NT2/D1 (cell line): ENCODE measurements around the gene ITGA5.

ENCODE experiments used
- DNase-seq: peaks from one replicate; pipeline ENCODE4 v3.0.0-alpha.2; 2011; ENCODE audit warnings: low read depth, low spot score
- H3K27me3 ChIP-seq: 2 replicates; pipeline ENCODE4 v1.6.0; 2011; ENCODE audit warnings: mild to moderate bottlenecking; ENCODE audit not compliant: insufficient read length, insufficient read depth
- H3K36me3 ChIP-seq: 2 replicates; pipeline ENCODE4 v1.6.1; 2011; ENCODE audit warnings: mild to moderate bottlenecking, low read length, mixed read lengths; ENCODE audit not compliant: insufficient read depth, insufficient read length
- H3K4me1 ChIP-seq: 2 replicates; pipeline ENCODE4 v1.5.1; 2011; ENCODE audit not compliant: insufficient read depth, insufficient read length
- H3K4me3 ChIP-seq: 2 replicates; pipeline ENCODE4 v1.5.1; 2011; ENCODE audit warnings: low read depth; ENCODE audit not compliant: insufficient read length
- H3K9ac ChIP-seq: 2 replicates; pipeline ENCODE4 v1.6.0; 2011; ENCODE audit warnings: low read depth; ENCODE audit not compliant: insufficient read length
- H3K9me3 ChIP-seq: 2 replicates; pipeline ENCODE4 v1.5.1; 2011; ENCODE audit warnings: mild to moderate bottlenecking, low read length; ENCODE audit not compliant: insufficient read depth
- SUZ12 ChIP-seq: IDR thresholded peaks from 2 replicates; pipeline ENCODE4 v1.6.1; 2011; ENCODE audit not compliant: insufficient read length, insufficient read depth; ENCODE audit errors: extremely low read depth
- YY1 ChIP-seq: IDR thresholded peaks from 2 replicates; pipeline ENCODE4 v1.6.1; 2011; ENCODE audit not compliant: insufficient read length, insufficient read depth
- ZNF274 ChIP-seq: IDR thresholded peaks from 2 replicates; pipeline ENCODE4 v1.6.1; 2011; ENCODE audit warnings: mild to moderate bottlenecking, low read depth, low read length

Gene ITGA5

DNA sequence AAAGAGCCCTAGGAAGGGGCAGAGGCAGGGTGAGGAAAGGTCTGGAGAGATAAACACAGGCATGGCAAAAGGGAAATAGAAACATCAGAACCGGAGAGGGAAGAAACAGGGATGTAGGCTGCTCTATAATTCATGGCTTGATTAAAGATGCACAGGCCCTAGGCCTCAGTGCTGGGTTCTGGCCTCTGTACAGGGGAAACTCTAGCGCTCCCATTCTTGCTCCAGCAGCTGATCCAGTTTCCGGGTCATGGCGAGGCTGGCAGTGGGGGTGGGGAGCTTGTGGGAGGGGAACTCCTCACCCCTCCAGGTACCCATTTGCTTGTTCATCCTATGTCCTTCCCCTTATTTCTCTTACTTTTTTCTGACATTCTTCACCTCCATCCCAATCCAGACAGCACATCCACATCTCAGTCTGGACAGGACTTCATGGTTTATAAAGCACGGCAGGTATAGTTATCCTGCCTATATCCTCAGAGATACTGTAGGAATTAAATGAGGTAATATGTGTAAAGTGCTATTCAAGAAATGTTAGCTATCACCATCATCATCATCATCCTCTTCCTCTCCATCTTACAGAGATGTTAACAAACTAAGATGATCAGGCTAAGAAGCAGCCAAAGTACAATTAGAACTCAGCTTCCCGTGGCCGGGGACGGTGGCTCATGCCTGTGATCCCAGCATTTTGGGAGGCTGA lies 46.8 kb downstream of the ITGA5 start:
- no peak for DNase-seq
- peaks cover 30% of the 10 kb centered on the region for H3K36me3 ChIP-seq
- H3K27me3 ChIP-seq, result no peaks in the 10 kb centered on the region

DNA sequence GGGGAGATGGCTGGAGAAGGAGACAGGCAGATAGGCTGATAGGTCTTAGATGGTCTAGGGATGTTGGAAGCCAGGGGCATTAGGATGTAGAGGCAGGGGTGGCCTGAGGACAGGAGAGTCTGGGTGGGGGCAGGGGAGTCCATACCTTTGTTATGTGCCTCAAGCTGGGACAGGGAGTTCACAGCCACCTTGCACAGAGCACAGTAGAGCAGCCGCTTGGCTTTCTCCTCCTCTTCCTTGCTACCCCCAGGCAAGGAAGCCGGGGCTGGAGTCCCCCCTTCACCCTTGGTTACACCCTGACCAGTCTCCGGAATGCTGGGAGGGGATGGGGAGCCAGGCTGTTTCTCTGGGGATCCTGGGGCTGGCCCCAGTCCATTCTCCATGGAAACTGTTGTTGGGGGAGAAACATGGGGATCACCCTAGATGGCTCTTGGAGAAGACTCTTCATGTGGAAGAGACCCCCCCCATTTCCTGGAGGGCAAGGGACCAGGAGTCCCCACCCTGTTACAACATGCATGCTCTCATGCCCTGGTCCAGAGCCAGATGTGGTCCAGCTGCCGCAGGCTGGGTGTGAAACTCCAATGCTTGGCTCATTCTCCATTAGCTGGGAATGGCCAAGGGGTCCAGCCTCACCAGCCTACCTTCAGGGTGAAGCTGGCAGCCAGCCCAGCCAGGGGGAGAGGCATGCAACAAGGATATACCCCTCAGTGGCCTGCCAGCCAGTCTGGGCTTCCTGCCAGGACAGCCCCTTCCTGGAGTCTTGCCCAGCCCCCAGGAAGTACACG lies 47.5 kb downstream of the ITGA5 start:
- TF ChIP-seq ZNF274 (no peak), SUZ12 (no peak), YY1 (no peak)
- no peak overlapping the region for H3K9ac ChIP-seq
- peaks cover 29% of the 10 kb centered on the region for H3K36me3 ChIP-seq
- no peaks in the 10 kb centered on the region for H3K9me3 ChIP-seq
- H3K27me3 ChIP-seq, result no peaks in the 10 kb centered on the region
- no peak overlapping the region for H3K4me3 ChIP-seq
- DNase-seq, result no peak
- peaks cover 28% of the 10 kb centered on the region for H3K4me1 ChIP-seq

More for the DNA sequence above, 46.8 kb downstream of the ITGA5 start:
- no peak overlapping the region for H3K9ac ChIP-seq
- H3K9me3 ChIP-seq, result no peaks in the 10 kb centered on the region
- no peak for TF ChIP-seq YY1
- no peak for TF ChIP-seq SUZ12
- H3K4me1 ChIP-seq, result peaks cover 28% of the 10 kb centered on the region
- H3K4me3 ChIP-seq, result no peak overlapping the region

DNA sequence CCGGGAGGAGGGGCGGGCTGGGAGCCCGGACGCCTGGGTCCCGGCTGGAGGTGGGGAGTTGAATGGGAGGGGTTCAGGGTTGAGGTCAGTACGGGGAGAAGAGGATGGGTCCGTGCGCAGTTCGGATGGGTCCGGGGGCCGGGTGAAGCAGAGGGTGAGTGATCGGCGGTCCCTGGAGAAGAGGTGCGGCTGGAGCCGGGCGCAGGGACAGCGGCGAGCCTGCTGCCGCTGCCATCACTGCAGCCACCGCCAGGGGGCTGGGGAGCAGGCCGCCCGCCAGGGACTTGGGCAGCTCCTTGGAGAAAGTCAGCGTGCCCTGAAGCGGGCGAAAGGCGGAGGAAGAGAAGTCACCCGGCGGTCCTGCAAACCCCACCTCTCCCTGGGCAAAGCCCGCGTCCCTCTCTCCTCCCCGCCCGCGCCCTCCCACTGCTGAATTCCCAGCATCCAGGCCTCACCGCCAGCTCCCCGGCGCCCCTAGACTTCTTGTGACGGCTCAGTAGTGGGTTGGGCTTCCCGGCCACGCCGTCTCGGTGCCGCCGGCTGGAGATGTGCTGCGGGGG lies 48.8 kb downstream of the ITGA5 start:
- peak; percentile 76 for DNase-seq
- peaks cover 26% of the 10 kb centered on the region for H3K4me1 ChIP-seq
- peaks cover 24% of the 10 kb centered on the region for H3K36me3 ChIP-seq
- no peak overlapping the region for H3K4me3 ChIP-seq
- peak overlapping the region; percentile 18 for H3K9ac ChIP-seq
- H3K9me3 ChIP-seq, result no peaks in the 10 kb centered on the region
- TF ChIP-seq SUZ12 (no peak), YY1 (no peak), ZNF274 (no peak)
- H3K27me3 ChIP-seq, result no peaks in the 10 kb centered on the region

DNA sequence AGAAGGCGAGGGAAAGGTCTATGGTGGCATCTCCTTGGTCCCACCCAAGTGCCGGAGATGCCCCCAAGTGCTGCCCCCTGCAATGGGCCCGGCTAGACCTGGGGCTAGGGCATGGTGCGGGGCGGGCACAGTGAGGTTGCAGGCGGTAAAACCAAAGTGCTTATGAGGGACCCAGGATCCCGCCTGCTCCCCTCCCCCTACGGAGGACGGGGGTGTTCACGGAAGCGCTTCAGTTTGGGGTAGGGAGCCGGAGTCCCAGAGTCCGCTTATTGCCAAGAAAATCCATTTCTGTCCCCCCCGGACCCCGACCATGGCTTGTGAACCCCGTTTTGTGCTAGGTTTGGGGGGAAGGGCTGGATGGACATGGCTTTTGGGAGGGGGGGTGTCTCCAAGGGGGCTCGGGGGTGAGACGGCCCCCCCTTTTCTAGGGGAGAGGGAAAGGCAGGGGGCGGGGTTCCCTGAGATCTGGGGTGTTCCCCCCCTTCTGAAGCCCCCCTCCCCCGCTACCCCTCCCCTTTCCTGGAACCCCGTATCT lies 49.4 kb downstream of the ITGA5 start:
- Histone ChIP-seq H3K4me1 (peaks cover 24% of the 10 kb centered on the region), H3K9ac (peak overlapping the region; percentile 34), H3K9me3 (no peaks in the 10 kb centered on the region), H3K36me3 (peaks cover 23% of the 10 kb centered on the region), H3K27me3 (no peaks in the 10 kb centered on the region), H3K4me3 (no peak overlapping the region)
- no peak for DNase-seq
- TF ChIP-seq SUZ12 (no peak), YY1 (no peak), ZNF274 (no peak)

GRCh38 chr12:54368709-54369596 lies 50.1 kb downstream of the ITGA5 start:
- Histone ChIP-seq H3K4me1 (peaks cover 17% of the 10 kb centered on the region), H3K4me3 (no peak overlapping the region), H3K9me3 (no peaks in the 10 kb centered on the region), H3K9ac (peak overlapping the region; percentile 34), H3K27me3 (no peaks in the 10 kb centered on the region), H3K36me3 (peaks cover 19% of the 10 kb centered on the region)
- TF ChIP-seq YY1 (no peak), SUZ12 (no peak), ZNF274 (no peak)
- DNase-seq, result no peak

DNA sequence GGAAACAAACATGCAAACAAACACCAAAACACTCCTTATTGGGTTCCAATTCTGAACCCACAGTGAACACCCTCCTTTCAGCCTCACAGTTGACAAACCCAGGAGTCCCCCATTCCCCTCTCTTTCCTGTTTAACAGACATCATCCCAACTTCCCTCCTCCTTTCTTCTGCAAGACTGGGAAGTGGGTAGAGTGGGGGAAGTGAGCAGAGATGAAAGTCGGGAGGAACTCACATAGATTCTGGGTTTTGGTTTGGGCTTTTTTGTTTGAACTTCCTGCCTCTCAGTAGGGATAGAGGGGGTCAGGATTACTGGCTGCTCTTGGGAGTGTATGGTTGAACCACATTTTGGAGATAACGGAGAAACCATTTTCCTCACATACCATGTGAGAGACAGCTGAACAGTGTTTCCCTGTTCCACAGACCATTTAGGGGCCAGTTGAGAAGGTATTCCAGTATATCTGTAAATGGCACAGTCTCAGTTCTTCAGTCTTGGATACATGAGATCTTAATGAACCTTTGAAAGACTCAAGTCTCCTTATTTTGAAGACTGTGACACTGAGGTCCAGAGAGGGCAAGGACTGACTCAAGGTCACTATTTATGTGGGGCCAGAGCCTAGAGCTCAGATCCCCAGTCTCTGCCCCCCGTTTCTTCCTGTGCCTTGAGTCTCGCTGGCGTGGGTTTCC lies 50.9 kb downstream of the ITGA5 start:
- TF ChIP-seq YY1 (no peak), ZNF274 (no peak)
- Histone ChIP-seq H3K36me3 (peaks cover 16% of the 10 kb centered on the region), H3K9me3 (no peaks in the 10 kb centered on the region), H3K4me1 (peaks cover 14% of the 10 kb centered on the region), H3K27me3 (no peaks in the 10 kb centered on the region), H3K9ac (no peak overlapping the region), H3K4me3 (no peak overlapping the region)
- no peak for DNase-seq
